Liver (tissue), 9 donors: ENCODE measurements around the gene ZNF627. TPM values are rescaled to one million over a fixed set of nuclear protein-coding genes. Genes with fewer than 3 reads are reported as not detected.

Source experiments
- DNase-seq: peaks from one replicate; pipeline ENCODE4 v3.0.0-alpha.2; 2017; ENCODE audit warnings: low spot score
- H3K27ac ChIP-seq, 2 donors: one replicate each; pipeline ENCODE4 v1.7.0; 2013; ENCODE audit warnings: inconsistent platforms in 2 of 2, low read length in 2 of 2, control low read depth in 1 of 2, low read depth in 1 of 2, mild to moderate bottlenecking in 1 of 2
- H3K27me3 ChIP-seq, 4 donors: one replicate each; pipeline versions ENCODE4 v1.6.1 to v1.7.0; 2013; ENCODE audit warnings: low read length in 3 of 4, inconsistent platforms in 1 of 4, mild to moderate bottlenecking in 1 of 4, moderate library complexity in 1 of 4; ENCODE audit not compliant: control insufficient read depth in 4 of 4, insufficient read depth in 4 of 4
- H3K36me3 ChIP-seq, 4 donors: one replicate each; pipeline versions ENCODE4 v1.6.1 to v1.7.0; 2013; ENCODE audit warnings: low read length in 3 of 4, mild to moderate bottlenecking in 3 of 4, low read depth in 1 of 4, moderate library complexity in 1 of 4; ENCODE audit not compliant: control insufficient read depth in 4 of 4, insufficient read depth in 3 of 4
- H3K4me1 ChIP-seq, 4 donors: one replicate each; pipeline versions ENCODE4 v1.6.1 to v1.7.0; 2013; ENCODE audit warnings: low read length in 3 of 4, mild to moderate bottlenecking in 3 of 4, moderate library complexity in 1 of 4; ENCODE audit not compliant: control insufficient read depth in 4 of 4, insufficient read depth in 4 of 4
- H3K4me3 ChIP-seq, 3 donors: one replicate each; pipeline versions ENCODE4 v1.6.1 to v1.7.0; 2013; ENCODE audit warnings: low read length in 3 of 3, control low read depth in 1 of 3, low read depth in 1 of 3, mild to moderate bottlenecking in 1 of 3
- H3K9ac ChIP-seq, 2 donors: one replicate each; pipeline ENCODE4 v1.7.0; 2013; ENCODE audit warnings: low read length in 2 of 2, mild to moderate bottlenecking in 2 of 2, moderate library complexity in 2 of 2, control low read depth in 1 of 2, low read depth in 1 of 2
- H3K9me3 ChIP-seq, 4 donors: one replicate each; pipeline versions ENCODE4 v1.6.1 to v1.7.0; 2013; ENCODE audit warnings: low read length in 3 of 4; ENCODE audit not compliant: control insufficient read depth in 4 of 4
- CTCF ChIP-seq: fragments of 150-350 bp; IDR thresholded peaks from 2 replicates; pipeline ENCODE4 v1.5.1; 2017; ENCODE audit warnings: improper control_type of control experiment, low read depth, low read length; ENCODE audit not compliant: missing input control
- EGR1 ChIP-seq, 2 donors: IDR thresholded peaks; 2 replicates each; pipeline ENCODE4 v1.6.1; 2016 to 2018; ENCODE audit warnings: antibody characterized with exemption in 2 of 2, low read depth in 2 of 2
- FOXA1 ChIP-seq: IDR thresholded peaks from 2 replicates; pipeline ENCODE4 v1.6.1; 2016; ENCODE audit warnings: antibody characterized with exemption
- FOXA2 ChIP-seq: IDR thresholded peaks from 2 replicates; pipeline ENCODE4 v1.6.1; 2016; ENCODE audit warnings: antibody characterized with exemption
- GABPA ChIP-seq, 2 donors: IDR thresholded peaks in 1 of 2; conservative IDR thresholded peaks in 1 of 2; 2 replicates each; pipeline ENCODE4 v1.6.1; 2016; ENCODE audit warnings: antibody characterized with exemption in 2 of 2, mild to moderate bottlenecking in 1 of 2, moderate library complexity in 1 of 2
- HNF4A ChIP-seq, 2 donors: conservative IDR thresholded peaks; 2 replicates each; pipeline ENCODE4 v1.6.1; 2016; ENCODE audit warnings: antibody characterized with exemption in 2 of 2, mild to moderate bottlenecking in 2 of 2
- HNF4G ChIP-seq: IDR thresholded peaks from 2 replicates; pipeline ENCODE4 v1.6.1; 2016; ENCODE audit warnings: antibody characterized with exemption
- JUND ChIP-seq, 2 donors: IDR thresholded peaks; 2 replicates each; pipeline ENCODE4 v1.6.1; 2016; ENCODE audit warnings: antibody characterized with exemption in 2 of 2
- NR2F2 ChIP-seq: IDR thresholded peaks from 2 replicates; pipeline ENCODE4 v1.6.1; 2016; ENCODE audit warnings: antibody characterized with exemption
- RAD21 ChIP-seq, 2 donors: IDR thresholded peaks; 2 replicates each; pipeline ENCODE4 v1.6.1; 2016; ENCODE audit warnings: antibody characterized with exemption in 2 of 2, mild to moderate bottlenecking in 2 of 2
- RXRA ChIP-seq, 2 donors: IDR thresholded peaks; 2 replicates each; pipeline ENCODE4 v1.6.1; 2017 to 2018; ENCODE audit warnings: antibody characterized with exemption in 2 of 2, mild to moderate bottlenecking in 1 of 2
- SP1 ChIP-seq: IDR thresholded peaks from 2 replicates; pipeline ENCODE4 v1.6.1; 2018; ENCODE audit warnings: antibody characterized with exemption, mild to moderate bottlenecking
- TAF1 ChIP-seq: conservative IDR thresholded peaks from 2 replicates; pipeline ENCODE4 v1.6.1; 2016; ENCODE audit warnings: antibody characterized with exemption, mild to moderate bottlenecking
- YY1 ChIP-seq: IDR thresholded peaks from 2 replicates; pipeline ENCODE4 v1.6.1; 2016; ENCODE audit warnings: antibody characterized with exemption, mild to moderate bottlenecking
- ZBTB33 ChIP-seq: IDR thresholded peaks from 2 replicates; pipeline ENCODE4 v1.6.1; 2016; ENCODE audit warnings: antibody characterized with exemption
- WGBS: extraction: QIAGEN DNeasy Blood & Tissue Kit; methylation state at CpG from one replicate; pipeline ENCODE4 v1.1.7; 2013; 5-methylcytosine and 5-hydroxymethylcytosine counted together
- polyA plus RNA-seq, 2 donors: library from polyadenylated mRNA; stranded (reverse) in 1 of 2; unstranded in 1 of 2; fragments of 200-250 nt in 1 of 2; fragments of >200 nt in 1 of 2; fragmentation: Nextera tagmentation in 1 of 2; extraction: Ambion mirVana in 1 of 2; gene quantifications; one replicate each; pipeline versions ENCODE4 v1.2.1 to v1.2.3, GENCODE V29; 2013 to 2015
- total RNA-seq, 2 donors: library from RNA; depleted of rRNA; stranded (reverse); fragments of >200 nt; gene quantifications; one replicate each; pipeline ENCODE4 v1.2.3, GENCODE V29; 2014
- TF ChIP-seq, protein P1 (sequence below): IDR thresholded peaks from 2 replicates; pipeline ENCODE4 v1.6.1; 2016; ENCODE audit warnings: antibody characterized with exemption
- TF ChIP-seq, protein P2 (sequence below): IDR thresholded peaks from 2 replicates; pipeline ENCODE4 v1.6.1; 2016; ENCODE audit warnings: antibody characterized with exemption, mild to moderate bottlenecking
- donor health status: healthy.
- donor health status: healthy.
- donor health status: healthy.
- donor health status: healthy.
- donor health status: healthy.

ZNF627 gene
- total and polyA plus RNA-seq, 4 donors = 3.2 to 9.6 (median 5.4) TPM

DNA sequence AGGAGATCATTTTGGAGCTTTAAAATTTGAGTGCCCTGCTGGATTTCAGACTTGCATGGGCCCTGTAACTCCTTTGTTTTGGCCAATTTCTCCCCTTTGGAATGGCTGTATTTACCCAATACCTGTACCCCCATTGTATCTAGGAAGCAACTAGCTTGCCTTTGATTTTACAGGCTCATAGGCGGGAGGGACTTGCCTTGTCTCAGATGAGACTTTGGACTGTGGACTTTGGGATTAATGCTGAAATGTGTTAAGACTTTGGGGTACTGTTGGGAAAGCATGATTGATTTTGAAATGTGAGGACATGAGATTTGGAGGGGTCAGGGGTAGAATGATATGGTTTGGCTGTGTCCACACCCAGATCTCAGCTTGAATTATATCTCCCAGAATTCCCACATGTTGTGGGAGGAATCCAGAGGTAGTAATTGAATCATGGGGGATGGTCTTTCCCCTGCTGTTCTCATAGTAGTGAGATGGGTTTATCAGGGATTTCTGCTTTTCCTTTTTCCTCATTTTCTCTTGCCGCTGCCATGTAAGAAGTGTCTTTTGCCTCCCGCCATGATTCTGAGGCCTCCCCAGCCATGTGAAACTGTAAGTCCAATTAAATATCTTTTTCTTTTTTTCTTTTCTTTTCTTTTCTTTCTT, 36.9 kb downstream of the ZNF627 start (continued):
- peak; percentile 98 to 99 for TF ChIP-seq HNF4A (conservative IDR thresholded peaks at IDR 0.05)
- peak; percentile 70 for TF ChIP-seq YY1
- peak; percentile 20 for TF ChIP-seq FOXA2
- peak; percentile 51 for TF ChIP-seq ZBTB33

DNA sequence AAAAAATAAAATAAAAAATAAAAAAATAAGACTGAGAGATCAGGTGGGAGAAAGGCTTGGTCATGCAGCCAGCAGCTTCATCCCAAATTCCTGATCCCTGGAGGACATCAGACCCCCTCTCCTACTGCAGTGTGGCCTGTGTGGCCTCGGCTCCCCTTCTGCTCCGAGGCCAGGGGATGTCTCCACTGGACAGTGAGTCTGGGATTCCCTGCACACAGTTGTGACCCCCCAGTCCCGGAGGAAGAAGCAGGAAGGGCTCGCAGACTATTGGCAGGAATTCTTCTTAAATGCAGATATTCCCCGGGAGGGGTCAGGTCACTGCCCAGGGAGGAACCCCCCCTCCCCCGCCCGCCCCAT, 41.9 kb downstream of the ZNF627 start:
- no peak for TF ChIP-seq NR2F2
- TF ChIP-seq GABPA (IDR thresholded peaks at IDR 0.05 in 1 of 2, conservative IDR thresholded peaks at IDR 0.05 in 1 of 2) = no peak
- no peak for TF ChIP-seq SP1
- TF ChIP-seq FOXA2 = no peak
- no peak for TF ChIP-seq RAD21 (IDR thresholded peaks at IDR 0.05)
- no peak for TF ChIP-seq TAF1
- no peaks in the 10 kb centered on the region for H3K36me3 ChIP-seq
- DNase-seq = no peak
- peaks cover 0 to 16% (median 13%) of the 10 kb centered on the region in 4 donors for H3K4me1 ChIP-seq
- no peak overlapping the region for H3K9ac ChIP-seq
- no peak overlapping the region for H3K4me3 ChIP-seq
- H3K9me3 ChIP-seq = no peaks in the 10 kb centered on the region
- H3K27ac ChIP-seq = no peak overlapping the region
- WGBS = 3% methylated on average over 7 of the region's 7 CpGs
- H3K27me3 ChIP-seq = no peaks in the 10 kb centered on the region

DNA sequence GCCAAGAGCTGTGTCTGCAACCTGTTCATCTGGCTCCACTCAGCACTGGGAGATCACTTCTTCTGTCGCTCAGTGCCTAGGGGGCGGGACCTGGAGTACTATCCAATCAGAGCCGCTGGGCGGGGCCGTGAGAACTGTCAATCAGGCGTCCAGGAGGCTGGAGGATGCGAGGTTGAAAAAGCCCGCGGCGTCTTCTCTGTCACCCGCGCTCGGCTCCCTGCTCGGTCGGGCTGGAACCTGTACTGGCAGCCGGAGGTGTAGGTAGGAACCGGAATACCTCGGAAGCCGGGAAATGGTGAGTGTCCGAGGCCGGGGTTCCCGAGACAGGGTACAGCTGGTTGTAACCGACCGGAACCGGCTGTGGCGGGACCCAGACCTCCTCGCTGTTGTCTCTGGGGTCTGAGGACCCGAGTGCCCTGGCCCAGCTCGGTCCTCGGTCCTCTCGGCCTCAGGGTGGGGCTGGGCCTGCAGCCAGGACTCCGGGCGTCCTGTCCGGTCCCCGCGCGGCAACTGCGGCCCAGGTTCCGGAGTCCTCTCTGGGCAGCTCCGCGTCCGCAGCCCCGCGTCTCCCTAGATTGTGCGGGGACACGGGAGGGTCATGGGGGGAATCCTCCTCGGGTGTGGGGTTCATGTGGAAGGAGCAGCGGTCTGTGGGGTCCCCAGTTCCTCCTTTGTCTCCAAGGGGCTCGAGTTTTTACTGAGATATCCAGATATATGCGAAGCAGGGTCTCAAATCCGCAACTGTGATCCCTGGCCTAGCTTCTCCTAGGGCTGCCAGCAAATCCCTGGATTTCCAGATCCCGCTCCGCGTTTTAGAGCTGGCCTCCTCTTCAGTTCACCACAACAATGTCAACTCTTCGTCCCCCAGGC, 42.6 kb downstream of the ZNF627 start:
- H3K36me3 ChIP-seq = no peaks in the 10 kb centered on the region
- peak overlapping the region; percentile 59 to 74 for H3K9ac ChIP-seq
- under 1% methylated on average over 55 of the region's 55 CpGs for WGBS
- TF ChIP-seq CTCF = no peak
- TF ChIP-seq EGR1 (IDR thresholded peaks at IDR 0.05; ENCODE audit: low read depth in 2 of 2) = peak in 1 of 2 donors; percentile 10
- no peak for TF ChIP-seq ZBTB33
- TF ChIP-seq FOXA1 = no peak
- TF ChIP-seq TAF1 = peak; percentile 7
- peak; percentile 68 for TF ChIP-seq SP1
- peak in 1 of 2 donors; percentile 12 for TF ChIP-seq JUND (IDR thresholded peaks at IDR 0.05)
- no peak for TF ChIP-seq HNF4G
- TF ChIP-seq, protein P1, sequence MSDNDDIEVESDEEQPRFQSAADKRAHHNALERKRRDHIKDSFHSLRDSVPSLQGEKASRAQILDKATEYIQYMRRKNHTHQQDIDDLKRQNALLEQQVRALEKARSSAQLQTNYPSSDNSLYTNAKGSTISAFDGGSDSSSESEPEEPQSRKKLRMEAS = no peak
- TF ChIP-seq RXRA (IDR thresholded peaks at IDR 0.05) = peak in 1 of 2 donors; percentile 11
- no peak for TF ChIP-seq NR2F2
- TF ChIP-seq YY1 = no peak
- TF ChIP-seq GABPA (IDR thresholded peaks at IDR 0.05 in 1 of 2, conservative IDR thresholded peaks at IDR 0.05 in 1 of 2) = no peak
- peak; percentile 28 to 29 for TF ChIP-seq HNF4A (conservative IDR thresholded peaks at IDR 0.05)
- TF ChIP-seq, protein P2, sequence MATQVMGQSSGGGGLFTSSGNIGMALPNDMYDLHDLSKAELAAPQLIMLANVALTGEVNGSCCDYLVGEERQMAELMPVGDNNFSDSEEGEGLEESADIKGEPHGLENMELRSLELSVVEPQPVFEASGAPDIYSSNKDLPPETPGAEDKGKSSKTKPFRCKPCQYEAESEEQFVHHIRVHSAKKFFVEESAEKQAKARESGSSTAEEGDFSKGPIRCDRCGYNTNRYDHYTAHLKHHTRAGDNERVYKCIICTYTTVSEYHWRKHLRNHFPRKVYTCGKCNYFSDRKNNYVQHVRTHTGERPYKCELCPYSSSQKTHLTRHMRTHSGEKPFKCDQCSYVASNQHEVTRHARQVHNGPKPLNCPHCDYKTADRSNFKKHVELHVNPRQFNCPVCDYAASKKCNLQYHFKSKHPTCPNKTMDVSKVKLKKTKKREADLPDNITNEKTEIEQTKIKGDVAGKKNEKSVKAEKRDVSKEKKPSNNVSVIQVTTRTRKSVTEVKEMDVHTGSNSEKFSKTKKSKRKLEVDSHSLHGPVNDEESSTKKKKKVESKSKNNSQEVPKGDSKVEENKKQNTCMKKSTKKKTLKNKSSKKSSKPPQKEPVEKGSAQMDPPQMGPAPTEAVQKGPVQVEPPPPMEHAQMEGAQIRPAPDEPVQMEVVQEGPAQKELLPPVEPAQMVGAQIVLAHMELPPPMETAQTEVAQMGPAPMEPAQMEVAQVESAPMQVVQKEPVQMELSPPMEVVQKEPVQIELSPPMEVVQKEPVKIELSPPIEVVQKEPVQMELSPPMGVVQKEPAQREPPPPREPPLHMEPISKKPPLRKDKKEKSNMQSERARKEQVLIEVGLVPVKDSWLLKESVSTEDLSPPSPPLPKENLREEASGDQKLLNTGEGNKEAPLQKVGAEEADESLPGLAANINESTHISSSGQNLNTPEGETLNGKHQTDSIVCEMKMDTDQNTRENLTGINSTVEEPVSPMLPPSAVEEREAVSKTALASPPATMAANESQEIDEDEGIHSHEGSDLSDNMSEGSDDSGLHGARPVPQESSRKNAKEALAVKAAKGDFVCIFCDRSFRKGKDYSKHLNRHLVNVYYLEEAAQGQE = peak; percentile 62
- TF ChIP-seq FOXA2 = no peak
- peak in 1 of 2 donors; percentile 4 for TF ChIP-seq RAD21 (IDR thresholded peaks at IDR 0.05)
- peaks cover 0 to 16% (median 11%) of the 10 kb centered on the region in 4 donors for H3K4me1 ChIP-seq
- no peaks in the 10 kb centered on the region for H3K9me3 ChIP-seq
- H3K27ac ChIP-seq = peak overlapping the region; percentile 66 to 79
- H3K27me3 ChIP-seq = no peaks in the 10 kb centered on the region
- H3K4me3 ChIP-seq = peak overlapping the region; percentile 48 to 66 (median 61)
- peak; percentile 99 for DNase-seq
